K562 (cell line): ENCODE data around the gene SNCB. TPM values are rescaled to one million over a fixed set of nuclear protein-coding genes. Genes with fewer than 3 reads are reported as not detected.

Source experiments
- ATAC-seq: fragments of 200-7000 bp; cut with Tn5 transposase; 3 replicates; pipeline ENCODE4 v1.9.1; 2020; ENCODE audit warnings: moderate library complexity
- BruUV-seq: library from RNA; stranded (reverse); fragments of 400-500 nt; replicated peaks from 2 replicates; lab custom pipeline; 2021; lab: Mats Ljungman, UMichigan
- CTCF ChIA-PET: fragments of 300-600 bp; formaldehyde crosslinking; extraction: SDS; loops from one replicate; lab custom pipeline; 2021; ENCODE audit warnings: low intra/inter-chr PET ratio; lab: Yijun Ruan, JAX
- POLR2A ChIA-PET: fragments of 300-600, 350-650 bp; sonication (Branson Sonifier 250); formaldehyde crosslinking; extraction: SDS; loops from one replicate; lab custom pipeline; 2021; ENCODE audit warnings: antibody characterized with exemption, inconsistent platforms; lab: Yijun Ruan, JAX
- DNase-seq, 4 experiments: peaks; one replicate each; pipeline versions ENCODE4 v3.0.0 to v3.0.0-alpha.2; 2011 to 2018; ENCODE audit warnings: low spot score in 3 of 4, mixed read lengths in 3 of 4; ENCODE audit errors: extremely low read depth in 1 of 4
- FAIRE-seq: peaks from 2 replicates; lab custom pipeline; 2011; peaks lifted over from hg19 to GRCh38; lab: Jason Lieb, UNC
- H2AFZ ChIP-seq: 2 replicates; pipeline ENCODE4 v1.6.0; 2011; ENCODE audit warnings: low read depth, low read length, control low read depth, inconsistent platforms
- H3K27ac ChIP-seq: fragments of 200-600 bp; 3 replicates; pipeline ENCODE4 v1.8.0; 2011; ENCODE audit warnings: low read depth, mild to moderate bottlenecking, control low read depth, inconsistent platforms, low read length, moderate library complexity, mixed read lengths; ENCODE audit errors: extremely low read depth
- H3K27me3 ChIP-seq, 2 experiments: fragments of 300-600 bp in 1 of 2; 2 replicates in 1 of 2; 3 replicates in 1 of 2; pipeline versions ENCODE4 v1.6.0 to v1.8.0; 2011; ENCODE audit warnings: inconsistent platforms in 2 of 2, low read length in 2 of 2, mild to moderate bottlenecking in 1 of 2, mixed read lengths in 1 of 2, moderate library complexity in 1 of 2; ENCODE audit not compliant: control insufficient read depth in 2 of 2, insufficient read depth in 2 of 2
- H3K36me3 ChIP-seq: fragments of 300-600 bp; 3 replicates; pipeline ENCODE4 v1.8.0; 2011; ENCODE audit warnings: mild to moderate bottlenecking, low read length, inconsistent platforms; ENCODE audit not compliant: control insufficient read depth, insufficient read depth
- H3K4me1 ChIP-seq, 2 experiments: fragments of 200-600 bp in 1 of 2; replicated peaks in 1 of 2; 2 replicates in 1 of 2; 3 replicates in 1 of 2; pipeline versions ENCODE4 v1.5.1 to v1.8.0; 2011; ENCODE audit warnings: inconsistent platforms in 2 of 2, low read length in 2 of 2, mild to moderate bottlenecking in 1 of 2, mixed read lengths in 1 of 2, moderate library complexity in 1 of 2; ENCODE audit not compliant: control insufficient read depth in 2 of 2, insufficient read depth in 2 of 2
- H3K4me2 ChIP-seq: 2 replicates; pipeline ENCODE4 v1.6.1; 2011; ENCODE audit warnings: low read length, control low read depth, inconsistent platforms, mixed read lengths; ENCODE audit not compliant: insufficient read depth
- H3K4me3 ChIP-seq: fragments of 200-600 bp; sonication (generic), shearing (Covaris generic); 2 replicates; pipeline ENCODE4 v1.5.1; 2016; ENCODE audit warnings: control low read depth, inconsistent platforms
- H3K79me2 ChIP-seq: fragments of 200-600 bp; 3 replicates; pipeline ENCODE4 v1.8.0; 2011; ENCODE audit warnings: low read length, inconsistent platforms; ENCODE audit not compliant: control insufficient read depth, insufficient read depth
- H3K9ac ChIP-seq, 2 experiments: 2 replicates each; pipeline versions ENCODE4 v1.6.0 to v1.6.1; 2011; ENCODE audit warnings: low read depth in 2 of 2, low read length in 2 of 2, control low read depth in 1 of 2, inconsistent platforms in 1 of 2, mild to moderate bottlenecking in 1 of 2, mixed read lengths in 1 of 2; ENCODE audit not compliant: insufficient read depth in 1 of 2
- H3K9me1 ChIP-seq: one replicate; pipeline ENCODE4 v1.6.0; 2011; ENCODE audit warnings: inconsistent platforms, mild to moderate bottlenecking, low read length, moderate library complexity; ENCODE audit not compliant: control insufficient read depth, insufficient read depth
- H3K9me3 ChIP-seq: replicated peaks from 2 replicates; pipeline ENCODE4 v1.5.1; 2011; ENCODE audit warnings: low read depth, low read length, inconsistent platforms; ENCODE audit not compliant: control insufficient read depth, insufficient read depth
- H4K20me1 ChIP-seq: replicated peaks from 2 replicates; pipeline ENCODE4 v1.6.1; 2011; ENCODE audit warnings: low read length, inconsistent platforms, mixed read lengths; ENCODE audit not compliant: control insufficient read depth, insufficient read depth
- ASH1L ChIP-seq: fragments of 450-650 bp; IDR thresholded peaks from 2 replicates; pipeline ENCODE4 v1.6.1; 2018; ENCODE audit warnings: borderline replicate concordance, mild to moderate bottlenecking, low read depth; ENCODE audit not compliant: partially characterized antibody
- KDM5B ChIP-seq: fragments of 200-600 bp; sonication (generic); IDR thresholded peaks from 2 replicates; pipeline ENCODE4 v1.6.1; 2012; ENCODE audit warnings: low read depth, mild to moderate bottlenecking, moderate library complexity, low read length, control low read depth, inconsistent platforms; ENCODE audit not compliant: insufficient replicate concordance
- PPARD ChIP-seq: fragments of 250-450 bp; sonication (Bioruptor Pico); IDR thresholded peaks from 2 replicates; pipeline ENCODE4 v1.8.0; 2022; ENCODE audit warnings: inconsistent platforms, mild to moderate bottlenecking, moderate library complexity
- SAFB ChIP-seq: fragments of 200-400 bp; formaldehyde crosslinking; IDR thresholded peaks from 2 replicates; pipeline ENCODE4 v1.6.1; 2017; ENCODE audit warnings: low read depth, low read length, borderline replicate concordance
- SIRT6 ChIP-seq: IDR thresholded peaks from one replicate; pipeline ENCODE4 v1.6.1; 2012; ENCODE audit warnings: low read depth, mild to moderate bottlenecking, control low read depth, inconsistent platforms, low read length, moderate library complexity
- ZFPM2 ChIP-seq: fragments of 250-450 bp; sonication (Bioruptor Pico); IDR thresholded peaks from 2 replicates; pipeline ENCODE4 v1.5.1; 2022; ENCODE audit warnings: mild to moderate bottlenecking
- ZNF324 ChIP-seq: fragments of 250-450 bp; sonication (Bioruptor Pico); IDR thresholded peaks from 2 replicates; pipeline ENCODE4 v1.4.0; 2020; ENCODE audit warnings: mild to moderate bottlenecking
- ZNF584 ChIP-seq: fragments of 200-800 bp; sonication (Bioruptor generic); IDR thresholded peaks from 2 replicates; pipeline ENCODE4 v1.6.1; 2016; ENCODE audit warnings: low read depth, mild to moderate bottlenecking, missing genetic modification characterization, missing compliant biosample characterization
- WGBS: fragments of 100-300 bp; shearing (Covaris generic); methylation state at CpG from one replicate; pipeline ENCODE4 v1.1.6; 2016; ENCODE audit warnings: low coverage, mixed read lengths; ENCODE audit not compliant: insufficient coverage; ENCODE audit errors: missing lambda C conversion rate; 5-methylcytosine and 5-hydroxymethylcytosine counted together
- in situ Hi-C: fragments of 300-500 bp; cut with MboI; formaldehyde crosslinking; loops from 4 replicates; pipeline ENCODE4 v1.15.0; 2018; ENCODE audit warnings: inconsistent platforms, mixed read lengths
- intact Hi-C: fragments of 100-400 bp; cut with micrococcal nuclease; formaldehyde crosslinking; loops from 2 replicates; pipeline ENCODE4 v1.14.2; 2022
- polyA plus RNA-seq, 8 experiments: library from polyadenylated mRNA; depleted of rRNA in 4 of 8; stranded (reverse) in 5 of 8; unstranded in 3 of 8; fragments of >200 nt; fragmentation: Nextera tagmentation in 2 of 8; fragmentation: Illumina TruSeq in 1 of 8; extraction: Ambion mirVana in 2 of 8; extraction: Trizol in 1 of 8; gene quantifications; 2 replicates each; pipeline versions ENCODE4 v1.2.1 to v1.2.3, GENCODE V29; 2011 to 2014; ENCODE audit warnings: inconsistent platforms in 1 of 8, missing spikeins in 1 of 8
- total RNA-seq, 7 experiments: library from RNA; depleted of rRNA in 6 of 7; stranded (reverse); fragments of >200 nt in 6 of 7; fragmentation: Illumina TruSeq in 2 of 7; extraction: Trizol in 2 of 7; gene quantifications; 2 replicates each; pipeline versions ENCODE4 v1.2.1 to v1.2.3, GENCODE V29; 2011 to 2021; ENCODE audit warnings: low replicate concordance in 1 of 7

Gene SNCB
- total and polyA plus RNA-seq, 9 of the 15 experiments (the other 6 are each of a cell fraction or from before 2014, with no cell fraction given): not detected

- H3K4me3 ChIP-seq: no peak overlapping the region
- no TSS peak for BruUV-seq
- H3K4me1 ChIP-seq: peaks cover 0 to 2% of the 10 kb centered on the region in 2 experiments; a peak in 2 of 5 replicates
- FAIRE-seq (no peak), DNase-seq (no peak), ATAC-seq (peak; percentile 57)
- H3K9me3 ChIP-seq: no peaks in the 10 kb centered on the region
- H3K9me1 ChIP-seq: no peaks in the 10 kb centered on the region
- H3K9ac ChIP-seq: no peak overlapping the region
- no peak for TF ChIP-seq ZNF584
- no peak for TF ChIP-seq SAFB
- TF ChIP-seq KDM5B: no peak
- no peak for TF ChIP-seq ZNF324 (CRISPR knock-in tag)
- no peak for TF ChIP-seq SIRT6
- no peak for TF ChIP-seq ZFPM2 (CRISPR knock-in tag)
- TF ChIP-seq PPARD (CRISPR knock-in tag): no peak
- TF ChIP-seq ASH1L: no peak
- in situ Hi-C loops (no loop called here), intact Hi-C loops (no loop called here)
- ChIA-PET CTCF (no interaction called here), POLR2A (interaction anchor here (0.6 to 0.7 kb wide), 2 partner anchors 18 to 1950 kb away, joined by 3 to 5 read pairs; no protein-coding TSS in a partner anchor)
- peaks cover 4% of the 10 kb centered on the region; the same call in 1 of the 2 replicates for H4K20me1 ChIP-seq
- no peaks in the 10 kb centered on the region for H3K79me2 ChIP-seq
- H2AFZ ChIP-seq: no peak overlapping the region
- 5% methylated on average over 4 of the region's 4 CpGs for WGBS
- no peak overlapping the region for H3K27ac ChIP-seq
- peaks cover 31 to 57% of the 10 kb centered on the region in 2 experiments for H3K27me3 ChIP-seq
- no peak overlapping the region for H3K4me2 ChIP-seq
- no peaks in the 10 kb centered on the region for H3K36me3 ChIP-seq
Measured at GRCh38 chr5:176637556-176637955, 7.2 kb upstream of the SNCB start.
